HG03066 (cell line): Measurements from ENCODE around the gene HBG2.
A peak's percentile ranks its signal among the peaks of the same experiment; 100 is the strongest.
"Not testable (repeated sequence)": the region's sequence is repeated elsewhere in the genome, so short reads cannot be mapped to it uniquely, and the experiment has no call there.

Source experiments
- ATAC-seq: cut with Tn5 transposase; IDR thresholded peaks from one replicate; pipeline ENCODE4 v1.9.1; 2021; ENCODE audit warnings: low read depth; ENCODE audit not compliant: unreplicated experiment

HBG2 gene

DNA sequence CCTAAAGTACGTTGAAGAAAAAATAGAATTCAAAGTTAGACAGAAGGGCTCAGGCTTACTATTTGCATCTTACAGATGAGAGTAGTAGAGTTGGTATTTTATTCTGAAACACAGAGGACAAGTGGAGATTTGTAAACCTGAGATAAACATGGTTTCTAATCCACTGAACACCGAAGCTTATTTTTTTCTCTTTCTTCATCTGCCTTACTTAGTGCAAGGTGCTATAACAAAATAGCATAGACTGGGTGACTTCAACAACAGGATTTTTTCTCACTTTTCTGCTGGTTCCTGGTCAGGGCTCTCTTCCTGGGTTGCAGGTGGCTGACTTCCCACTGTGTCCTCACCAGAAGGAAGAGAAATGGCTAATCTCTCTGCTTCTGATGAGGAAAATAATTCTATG, 2.8 kb downstream of the HBG2 start:
- ATAC-seq = no peak

DNA sequence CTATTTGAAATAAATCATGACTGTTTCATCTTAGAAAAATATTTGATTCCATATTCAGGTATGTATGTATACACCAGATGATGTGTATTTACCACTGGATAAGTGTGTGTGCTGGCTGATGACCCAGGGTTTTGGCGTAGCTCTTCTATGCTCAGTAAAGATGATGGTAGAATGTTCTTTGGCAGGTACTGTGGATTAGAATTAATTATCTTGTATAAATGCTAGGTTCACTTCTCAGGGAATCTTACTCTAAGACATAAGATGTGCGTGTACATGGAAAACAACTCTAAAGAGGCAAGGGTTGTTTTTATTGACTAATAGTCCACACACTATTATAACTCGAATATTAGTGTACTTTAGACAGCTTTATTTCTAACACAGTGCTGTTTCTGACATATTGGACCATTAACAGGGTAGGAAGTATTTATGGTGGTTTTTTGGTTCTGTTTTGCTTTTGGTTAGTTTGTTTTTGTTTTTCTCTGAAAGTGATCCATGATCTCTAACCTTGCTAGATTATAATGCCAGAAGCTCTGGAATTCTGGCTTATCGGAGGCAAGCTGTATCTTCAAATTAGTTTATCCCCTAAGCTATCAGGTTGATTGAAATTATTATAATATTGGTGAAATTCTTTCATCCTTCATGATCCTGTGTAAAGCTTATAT, 3.9 kb downstream of the HBG2 start:
- no peak for ATAC-seq

- not testable (repeated sequence) for ATAC-seq
Measured at GRCh38 chr11:5249807-5250396, 4.7 kb downstream of the HBG2 start, which contains the start of gene HBG1. HBG1 (minus strand) TSS chr11:5249857; CDS start chr11:5249804, 53 bp downstream.

GRCh38 chr11:5248498-5248897, 6.1 kb downstream of the HBG2 start:
- ATAC-seq = not testable (repeated sequence)

GRCh38 chr11:5247472-5248192, 6.9 kb downstream of the HBG2 start:
- ATAC-seq = no peak

- no peak for ATAC-seq
Measured at GRCh38 chr11:5246772-5247471, 7.7 kb downstream of the HBG2 start.

GRCh38 chr11:5245155-5245554, 9.4 kb downstream of the HBG2 start:
- no peak for ATAC-seq

GRCh38 chr11:5243816-5244180, 10.8 kb downstream of the HBG2 start:
- ATAC-seq = no peak

GRCh38 chr11:5242933-5243815, 11.4 kb downstream of the HBG2 start:
- peak; percentile 53 for ATAC-seq

DNA sequence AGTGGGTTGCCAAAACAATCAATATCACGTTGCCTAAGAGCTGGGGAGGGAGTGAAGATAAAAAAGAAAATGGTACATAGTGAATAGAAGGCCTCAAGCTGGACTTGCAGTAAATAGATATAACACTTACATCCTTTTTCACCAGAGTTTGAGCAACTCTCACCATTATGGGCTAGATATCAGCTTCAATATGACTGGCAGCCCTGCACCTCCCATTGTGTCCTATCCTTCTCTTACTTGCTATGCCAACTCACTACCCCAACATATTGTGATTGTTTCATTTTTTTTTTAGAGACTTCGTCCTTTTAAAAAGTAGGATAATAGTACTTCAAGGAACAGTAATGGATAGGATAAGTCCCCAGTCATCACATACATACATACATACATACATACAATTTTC, 12.4 kb downstream of the HBG2 start:
- no peak for ATAC-seq

DNA sequence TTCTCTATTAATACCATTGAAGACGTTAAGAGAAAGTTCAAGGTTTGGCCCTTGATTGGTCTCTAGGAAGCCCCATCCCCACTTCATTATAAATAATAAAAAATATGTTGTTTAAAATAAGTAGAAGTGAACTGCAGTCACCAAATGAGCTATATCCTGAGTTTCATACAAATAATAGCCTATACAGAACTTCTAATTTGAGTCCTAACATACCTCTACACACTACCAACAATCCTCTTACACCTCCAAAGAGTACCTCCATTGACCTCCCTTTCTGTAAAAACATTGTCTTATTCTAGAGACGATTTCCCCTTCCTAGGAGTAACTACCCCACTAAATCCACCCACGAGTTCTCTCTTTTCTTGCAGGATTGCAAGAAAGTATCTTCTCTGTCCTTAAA, 13.1 kb downstream of the HBG2 start:
- no peak for ATAC-seq

DNA sequence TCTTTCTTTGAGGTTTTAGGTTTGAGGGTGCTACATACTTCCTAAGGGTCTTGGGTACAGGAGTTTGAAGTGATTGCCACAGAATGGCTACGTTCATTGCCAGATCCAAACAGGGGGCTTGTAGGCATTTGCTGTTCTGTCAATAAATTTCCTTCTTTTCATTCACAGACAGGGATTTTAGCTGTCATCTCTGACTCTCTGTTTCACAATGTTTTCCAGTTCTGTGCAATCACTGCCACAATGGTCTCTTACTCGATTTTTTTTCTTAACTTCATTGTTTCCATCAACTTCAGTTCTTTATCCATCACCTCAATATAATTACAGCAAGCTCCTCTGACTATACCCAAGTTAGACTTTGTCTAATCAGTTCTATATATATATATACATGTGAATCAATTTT, 14.1 kb downstream of the HBG2 start:
- ATAC-seq = no peak

DNA sequence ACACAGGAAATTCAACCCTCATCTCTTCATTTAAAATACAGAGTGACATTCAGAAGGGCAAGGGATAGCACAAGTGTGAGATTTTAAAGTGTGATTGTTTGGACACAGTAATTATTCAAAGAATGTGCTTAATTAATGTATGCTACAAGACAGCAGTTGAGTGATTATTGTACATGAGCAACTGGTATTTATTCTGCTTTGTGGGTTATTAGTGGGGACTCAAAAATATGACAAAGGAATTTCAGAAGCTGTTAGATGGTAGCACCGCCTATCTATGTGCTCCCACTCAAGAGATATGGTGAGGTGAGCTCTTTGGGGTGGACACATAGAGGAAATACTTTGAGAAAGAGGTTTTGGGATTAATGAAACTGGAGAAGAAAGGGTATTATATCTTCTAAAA, 14.5 kb downstream of the HBG2 start:
- no peak for ATAC-seq

DNA sequence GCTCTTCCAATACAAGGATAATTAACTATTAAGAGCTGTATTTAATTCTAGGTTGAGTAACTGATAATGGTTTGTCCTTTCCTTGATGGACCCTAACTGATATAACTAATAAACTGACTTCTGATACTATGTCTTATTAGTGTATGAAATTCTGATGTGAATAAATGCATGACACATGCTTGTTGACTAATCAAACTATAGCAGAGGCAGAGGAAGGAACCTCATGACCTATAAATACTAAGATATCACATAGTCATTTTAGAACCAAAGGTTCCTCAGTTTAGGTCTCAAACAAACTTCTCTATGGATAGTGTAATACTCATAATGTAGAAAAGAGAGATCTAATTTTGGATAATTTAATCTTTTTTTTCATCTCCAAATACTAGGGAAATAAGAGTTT, 15.5 kb downstream of the HBG2 start:
- ATAC-seq = no peak

- ATAC-seq = no peak
Measured at GRCh38 chr11:5238486-5238885, 16.1 kb downstream of the HBG2 start.

DNA sequence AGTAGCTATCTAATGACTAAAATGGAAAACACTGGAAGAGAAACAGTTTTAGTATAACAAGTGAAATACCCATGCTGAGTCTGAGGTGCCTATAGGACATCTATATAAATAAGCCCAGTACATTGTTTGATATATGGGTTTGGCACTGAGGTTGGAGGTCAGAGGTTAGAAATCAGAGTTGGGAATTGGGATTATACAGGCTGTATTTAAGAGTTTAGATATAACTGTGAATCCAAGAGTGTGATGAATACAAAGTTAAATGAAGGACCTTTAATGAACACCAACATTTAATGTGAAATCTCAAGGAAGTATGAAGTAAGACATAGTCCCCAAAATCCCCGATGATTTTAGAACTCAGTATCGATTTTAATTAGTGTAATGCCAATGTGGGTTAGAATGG, 17.2 kb downstream of the HBG2 start:
- no peak for ATAC-seq

DNA sequence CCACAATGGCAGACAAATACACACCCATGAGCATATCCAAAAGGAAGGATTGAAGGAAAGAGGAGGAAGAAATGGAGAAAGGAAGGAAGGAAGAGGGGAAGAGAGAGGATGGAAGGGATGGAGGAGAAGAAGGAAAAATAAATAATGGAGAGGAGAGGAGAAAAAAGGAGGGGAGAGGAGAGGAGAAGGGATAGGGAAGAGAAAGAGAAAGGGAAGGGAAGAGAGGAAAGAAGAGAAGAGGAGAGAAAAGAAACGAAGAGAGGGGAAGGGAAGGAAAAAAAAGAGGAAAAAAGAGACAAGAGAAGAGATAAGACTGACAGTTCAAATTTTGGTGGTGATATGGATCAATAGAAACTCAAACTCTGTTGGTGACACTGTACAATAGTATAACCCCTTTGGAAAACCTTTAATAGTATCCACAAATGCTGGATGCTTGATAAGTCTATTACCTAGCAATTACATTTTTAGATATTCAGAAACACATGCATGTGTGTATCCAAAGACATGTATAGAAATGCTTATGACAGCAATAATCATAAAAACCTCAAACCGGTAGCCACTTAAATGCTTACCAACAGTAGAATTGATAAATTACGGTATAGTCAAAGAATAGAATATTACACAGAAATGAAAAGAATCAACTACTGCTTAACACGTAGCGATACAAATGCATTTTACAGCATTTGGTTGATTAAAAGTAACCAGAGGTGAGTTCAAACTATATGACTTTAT, 19.1 kb downstream of the HBG2 start:
- no peak for ATAC-seq

DNA sequence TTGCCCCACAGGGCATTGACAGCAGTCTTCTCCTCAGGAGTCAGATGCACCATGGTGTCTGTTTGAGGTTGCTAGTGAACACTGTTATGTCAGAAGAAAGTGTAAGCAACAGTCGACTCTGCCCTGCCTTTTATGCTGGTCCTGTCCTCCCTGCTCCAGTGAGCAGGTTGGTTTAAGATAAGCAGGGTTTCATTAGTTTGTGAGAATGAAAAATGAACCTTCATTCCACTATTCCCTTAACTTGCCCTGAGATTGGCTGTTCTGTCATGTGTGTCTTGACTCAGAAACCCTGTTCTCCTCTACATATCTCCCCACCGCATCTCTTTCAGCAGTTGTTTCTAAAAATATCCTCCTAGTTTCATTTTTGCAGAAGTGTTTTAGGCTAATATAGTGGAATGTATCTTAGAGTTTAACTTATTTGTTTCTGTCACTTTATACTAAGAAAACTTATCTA, 20.2 kb downstream of the HBG2 start, which contains the start of gene HBD:
TSS of gene HBD (minus strand) at position 103 of the 454 bp plus-strand sequence. CDS start at position 53, 50 bp downstream.
- peak; percentile 73 for ATAC-seq

- no peak for ATAC-seq
Measured at GRCh38 chr11:5233307-5233706, 21.3 kb downstream of the HBG2 start.
